KMS-11 (cell line): ENCODE results near the gene BBS7.
A peak's percentile ranks its signal among the peaks of the same experiment; 100 is the strongest.

Experiments
- H2AFZ ChIP-seq: fragments of 200-600 bp; sonication (generic); 2 replicates; pipeline ENCODE4 v1.6.1; 2016; ENCODE audit warnings: antibody characterized with exemption, mixed run types, low read depth
- H3K27ac ChIP-seq: fragments of 200-600 bp; sonication (generic); 2 replicates; pipeline ENCODE4 v1.6.1; 2016; ENCODE audit warnings: mild to moderate bottlenecking, mixed run types
- H3K27me3 ChIP-seq: fragments of 200-600 bp; sonication (generic); 2 replicates; pipeline ENCODE4 v1.6.1; 2017; ENCODE audit warnings: mild to moderate bottlenecking, low read depth, mixed run types, moderate library complexity; ENCODE audit not compliant: insufficient read depth
- H3K36me3 ChIP-seq: fragments of 200-600 bp; sonication (generic); 2 replicates; pipeline ENCODE4 v1.6.1; 2017; ENCODE audit warnings: mild to moderate bottlenecking, mixed run types; ENCODE audit not compliant: insufficient read depth
- H3K4me1 ChIP-seq: fragments of 200-600 bp; sonication (generic); 2 replicates; pipeline ENCODE4 v1.6.1; 2016; ENCODE audit warnings: mild to moderate bottlenecking, low read depth, mixed run types; ENCODE audit not compliant: poor library complexity, severe bottlenecking
- H3K4me2 ChIP-seq: fragments of 200-600 bp; sonication (generic); 2 replicates; pipeline ENCODE4 v1.7.0; 2016; ENCODE audit warnings: mild to moderate bottlenecking, mixed run types
- H3K4me3 ChIP-seq: fragments of 200-600 bp; sonication (generic); IDR thresholded peaks from 2 replicates; pipeline ENCODE4 v1.6.1; 2017; ENCODE audit warnings: low read depth, low read length, mixed read lengths; ENCODE audit not compliant: insufficient read depth
- H3K79me2 ChIP-seq: fragments of 200-600 bp; sonication (generic); 2 replicates; pipeline ENCODE4 v1.6.1; 2016; ENCODE audit warnings: low read depth, mixed run types; ENCODE audit not compliant: insufficient read depth
- H3K9ac ChIP-seq: fragments of 200-600 bp; sonication (generic); 2 replicates; pipeline ENCODE4 v1.6.1; 2016; ENCODE audit warnings: mild to moderate bottlenecking, mixed run types
- H4K20me1 ChIP-seq: fragments of 200-600 bp; sonication (generic); 2 replicates; pipeline ENCODE4 v1.6.1; 2016; ENCODE audit warnings: mild to moderate bottlenecking, mixed run types; ENCODE audit not compliant: insufficient read depth
- TF ChIP-seq, protein P1 (sequence below): fragments of 200-600 bp; sonication (generic); conservative IDR thresholded peaks from 2 replicates; pipeline ENCODE4 v1.6.1; 2017; ENCODE audit warnings: low read depth, mild to moderate bottlenecking, antibody characterized with exemption, low read length, moderate library complexity, mixed read lengths

BBS7 gene

DNA sequence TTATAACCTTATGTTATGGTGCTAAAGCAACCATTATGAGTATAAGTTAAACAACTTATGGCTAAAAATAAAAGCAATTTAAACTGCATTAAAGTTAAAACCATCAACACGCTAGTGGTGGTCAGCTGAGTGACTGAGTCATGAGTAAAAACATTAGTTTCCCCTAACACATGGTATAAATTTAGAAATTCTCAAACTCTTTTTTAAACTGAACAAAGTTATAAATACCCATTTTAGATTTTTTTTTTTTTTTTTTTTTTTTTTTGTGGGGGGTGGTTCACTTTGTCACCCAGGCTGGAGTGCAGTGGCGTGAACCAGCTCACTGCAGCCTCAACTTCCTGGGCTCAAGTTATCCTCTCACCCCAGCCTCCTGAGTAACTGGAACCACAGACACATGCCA, 5.4 kb upstream of the BBS7 start:
- Histone ChIP-seq H3K36me3 (no peaks in the 10 kb centered on the region), H3K4me3 (no peak overlapping the region), H3K79me2 (no peaks in the 10 kb centered on the region), H3K4me1 (peaks cover 45% of the 10 kb centered on the region), H3K27me3 (no peaks in the 10 kb centered on the region), H2AFZ (no peak overlapping the region), H3K9ac (no peak overlapping the region), H3K4me2 (no peak overlapping the region), H3K27ac (no peak overlapping the region), H4K20me1 (no peaks in the 10 kb centered on the region)
- TF ChIP-seq, protein P1, sequence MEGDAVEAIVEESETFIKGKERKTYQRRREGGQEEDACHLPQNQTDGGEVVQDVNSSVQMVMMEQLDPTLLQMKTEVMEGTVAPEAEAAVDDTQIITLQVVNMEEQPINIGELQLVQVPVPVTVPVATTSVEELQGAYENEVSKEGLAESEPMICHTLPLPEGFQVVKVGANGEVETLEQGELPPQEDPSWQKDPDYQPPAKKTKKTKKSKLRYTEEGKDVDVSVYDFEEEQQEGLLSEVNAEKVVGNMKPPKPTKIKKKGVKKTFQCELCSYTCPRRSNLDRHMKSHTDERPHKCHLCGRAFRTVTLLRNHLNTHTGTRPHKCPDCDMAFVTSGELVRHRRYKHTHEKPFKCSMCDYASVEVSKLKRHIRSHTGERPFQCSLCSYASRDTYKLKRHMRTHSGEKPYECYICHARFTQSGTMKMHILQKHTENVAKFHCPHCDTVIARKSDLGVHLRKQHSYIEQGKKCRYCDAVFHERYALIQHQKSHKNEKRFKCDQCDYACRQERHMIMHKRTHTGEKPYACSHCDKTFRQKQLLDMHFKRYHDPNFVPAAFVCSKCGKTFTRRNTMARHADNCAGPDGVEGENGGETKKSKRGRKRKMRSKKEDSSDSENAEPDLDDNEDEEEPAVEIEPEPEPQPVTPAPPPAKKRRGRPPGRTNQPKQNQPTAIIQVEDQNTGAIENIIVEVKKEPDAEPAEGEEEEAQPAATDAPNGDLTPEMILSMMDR = no peak

DNA sequence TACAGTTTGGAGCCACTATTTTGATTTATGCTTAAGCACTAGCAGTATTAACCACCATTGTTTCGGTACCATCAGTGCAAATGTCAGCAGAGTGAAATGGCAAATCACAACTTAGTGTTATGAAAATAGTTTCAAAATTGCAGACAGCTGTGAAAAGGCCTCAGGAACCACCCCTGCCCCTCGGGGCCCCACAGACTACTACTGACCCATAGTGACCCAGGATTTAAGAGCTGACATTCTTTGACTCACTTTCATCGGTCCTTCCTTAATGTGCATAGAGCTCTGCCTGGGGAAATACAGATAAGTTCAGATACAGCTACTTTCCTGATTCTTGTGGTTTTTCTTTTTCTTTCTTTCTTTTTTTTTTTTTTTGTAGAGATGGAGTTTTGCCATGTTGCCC, 3.3 kb upstream of the BBS7 start:
- Histone ChIP-seq H3K27ac (peak overlapping the region; percentile 17; the same call in 1 of the 2 replicates), H2AFZ (peak overlapping the region; percentile 6), H3K4me2 (peak overlapping the region; percentile 58), H3K9ac (no peak overlapping the region), H4K20me1 (no peaks in the 10 kb centered on the region), H3K4me1 (peaks cover 56% of the 10 kb centered on the region), H3K36me3 (no peaks in the 10 kb centered on the region), H3K4me3 (no peak overlapping the region), H3K27me3 (no peaks in the 10 kb centered on the region), H3K79me2 (no peaks in the 10 kb centered on the region)
- TF ChIP-seq, protein P1 = no peak

DNA sequence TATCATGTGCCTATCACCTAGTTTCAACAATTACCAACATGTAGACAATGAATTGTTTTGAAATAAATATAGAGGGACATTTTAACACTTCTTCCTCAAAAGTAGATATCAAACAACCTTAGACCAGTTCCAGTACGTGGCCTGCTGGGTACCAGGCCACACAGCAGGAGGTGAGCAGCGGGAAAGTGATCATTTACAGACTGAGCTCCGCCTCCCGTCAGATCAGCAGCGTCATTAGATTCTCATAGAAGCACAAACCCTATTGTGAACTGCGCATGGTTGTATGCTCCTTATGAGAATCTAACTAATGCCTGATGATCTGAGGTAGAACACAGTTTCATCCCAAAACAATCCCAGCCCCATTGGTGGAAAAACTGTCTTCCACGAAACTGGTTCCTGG, 6.5 kb downstream of the BBS7 start:
- H4K20me1 ChIP-seq = no peaks in the 10 kb centered on the region
- peaks cover 8% of the 10 kb centered on the region for H3K36me3 ChIP-seq
- H3K4me3 ChIP-seq = no peak overlapping the region
- H2AFZ ChIP-seq = no peak overlapping the region
- no peaks in the 10 kb centered on the region for H3K79me2 ChIP-seq
- H3K4me2 ChIP-seq = no peak overlapping the region
- no peak overlapping the region for H3K27ac ChIP-seq
- TF ChIP-seq, protein P1 = no peak
- no peaks in the 10 kb centered on the region for H3K27me3 ChIP-seq
- H3K4me1 ChIP-seq = peaks cover 3% of the 10 kb centered on the region
- no peak overlapping the region for H3K9ac ChIP-seq

DNA sequence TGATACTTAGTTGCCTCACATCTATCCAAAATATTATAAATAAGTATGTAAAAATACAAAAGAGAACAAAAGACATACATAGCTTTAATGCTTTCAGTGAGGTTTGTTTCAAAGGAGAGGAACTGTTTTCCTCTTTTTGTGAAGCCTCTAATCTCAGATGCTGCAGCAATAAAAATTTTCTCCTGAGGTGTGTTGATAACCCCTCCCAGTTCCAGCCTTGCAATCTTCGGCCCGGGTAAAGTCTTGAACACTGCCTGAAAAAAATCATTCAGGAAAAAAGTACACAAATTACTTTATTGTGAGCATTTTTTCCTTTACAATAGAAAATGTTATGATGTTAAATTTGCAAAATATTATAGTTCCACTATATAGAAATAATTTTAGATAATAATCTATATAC, 8.8 kb downstream of the BBS7 start:
- TF ChIP-seq, protein P1 = no peak
- Histone ChIP-seq H3K9ac (no peak overlapping the region), H3K36me3 (peaks cover 8% of the 10 kb centered on the region), H3K4me2 (no peak overlapping the region), H3K79me2 (no peaks in the 10 kb centered on the region), H3K27ac (no peak overlapping the region), H4K20me1 (no peaks in the 10 kb centered on the region), H3K27me3 (no peaks in the 10 kb centered on the region), H3K4me3 (no peak overlapping the region), H2AFZ (no peak overlapping the region), H3K4me1 (no peaks in the 10 kb centered on the region)
